HEK293 (cell line): Measurements from ENCODE around the gene PSRC1.
"Not testable (repeated sequence)": the region's sequence is repeated elsewhere in the genome, so short reads cannot be mapped to it uniquely, and the experiment has no call there.

Source experiments
- CTCF ChIA-PET: fragments of 350-600 bp; formaldehyde crosslinking; extraction: SDS; loops from one replicate; lab custom pipeline; 2021; ENCODE audit warnings: antibody characterized with exemption; lab: Yijun Ruan, JAX
- POLR2A ChIA-PET: fragments of 300-600 bp; formaldehyde crosslinking; extraction: SDS; loops from one replicate; lab custom pipeline; 2020; ENCODE audit warnings: antibody characterized with exemption, inconsistent platforms; lab: Yijun Ruan, JAX
- H3K27ac ChIP-seq: fragments of 200-500 bp; sonication (Bioruptor generic); 2 replicates; pipeline ENCODE4 v1.5.1; 2014; ENCODE audit warnings: low read depth, low read length, control low read depth, inconsistent platforms; ENCODE audit errors: extremely low read depth
- H3K36me3 ChIP-seq, 2 experiments: fragments of 200-500 bp in 1 of 2; sonication (Bioruptor generic) in 1 of 2; 1 replicate in 1 of 2; 2 replicates in 1 of 2; pipeline ENCODE4 v1.5.1; 2014 to 2017; ENCODE audit warnings: inconsistent platforms in 2 of 2, low read length in 2 of 2; ENCODE audit not compliant: control insufficient read depth in 2 of 2, insufficient read depth in 1 of 2
- H3K4me1 ChIP-seq: fragments of 200-500 bp; sonication (Bioruptor generic); 2 replicates; pipeline ENCODE4 v1.5.1; 2014; ENCODE audit warnings: mild to moderate bottlenecking, low read length, inconsistent platforms; ENCODE audit not compliant: control insufficient read depth, insufficient read depth
- H3K4me3 ChIP-seq: 2 replicates; pipeline ENCODE4 v1.5.1; 2011; ENCODE audit warnings: low read depth, mild to moderate bottlenecking, control low read depth, low read length, moderate library complexity
- H3K9me3 ChIP-seq: fragments of 200-500 bp; sonication (Bioruptor generic); 2 replicates; pipeline ENCODE4 v1.5.1; 2014; ENCODE audit warnings: low read depth, low read length, inconsistent platforms; ENCODE audit not compliant: control insufficient read depth, insufficient read depth
- GLIS1 ChIP-seq: fragments of 450-650 bp; formaldehyde crosslinking; IDR thresholded peaks from 2 replicates; pipeline ENCODE4 v1.5.1; 2016; ENCODE audit warnings: missing biosample characterization, missing genetic modification characterization
- KLF1 ChIP-seq: fragments of 450-650 bp; formaldehyde crosslinking; IDR thresholded peaks from 2 replicates; pipeline ENCODE4 v1.5.1; 2016; ENCODE audit warnings: missing biosample characterization, missing genetic modification characterization
- SP3 ChIP-seq: fragments of 450-650 bp; formaldehyde crosslinking; IDR thresholded peaks from 2 replicates; pipeline ENCODE4 v1.5.1; 2016; ENCODE audit warnings: missing biosample characterization, missing genetic modification characterization
- SP7 ChIP-seq: fragments of 450-650 bp; formaldehyde crosslinking; IDR thresholded peaks from 2 replicates; pipeline ENCODE4 v1.5.1; 2016; ENCODE audit warnings: missing biosample characterization, missing genetic modification characterization
- ZBTB6 ChIP-seq: fragments of 450-650 bp; formaldehyde crosslinking; IDR thresholded peaks from 2 replicates; pipeline ENCODE4 v1.5.1; 2017; ENCODE audit warnings: missing biosample characterization, missing genetic modification characterization
- ZBTB8A ChIP-seq: fragments of 450-650 bp; formaldehyde crosslinking; IDR thresholded peaks from 2 replicates; pipeline ENCODE4 v1.5.1; 2016; ENCODE audit warnings: missing biosample characterization, missing genetic modification characterization
- ZIC2 ChIP-seq: fragments of 450-650 bp; formaldehyde crosslinking; IDR thresholded peaks from 2 replicates; pipeline ENCODE4 v1.5.1; 2016; ENCODE audit warnings: missing biosample characterization, missing genetic modification characterization
- ZNF223 ChIP-seq: fragments of 450-650 bp; formaldehyde crosslinking; IDR thresholded peaks from 2 replicates; pipeline ENCODE4 v1.5.1; 2016; ENCODE audit warnings: missing biosample characterization, missing genetic modification characterization
- ZNF292 ChIP-seq: fragments of 450-650 bp; formaldehyde crosslinking; IDR thresholded peaks from 2 replicates; pipeline ENCODE4 v1.5.1; 2016; ENCODE audit warnings: low read depth, missing biosample characterization, missing genetic modification characterization, borderline replicate concordance
- ZNF366 ChIP-seq: fragments of 450-650 bp; formaldehyde crosslinking; conservative IDR thresholded peaks from 2 replicates; pipeline ENCODE4 v1.5.1; 2016; ENCODE audit warnings: missing biosample characterization, missing genetic modification characterization
- ZNF473 ChIP-seq: fragments of 450-650 bp; formaldehyde crosslinking; IDR thresholded peaks from 2 replicates; pipeline ENCODE4 v1.5.1; 2017; ENCODE audit warnings: missing biosample characterization, missing genetic modification characterization
- ZNF513 ChIP-seq: fragments of 450-650 bp; IDR thresholded peaks from 2 replicates; pipeline ENCODE4 v1.5.1; 2018; ENCODE audit warnings: missing biosample characterization, missing genetic modification characterization
- ZNF791 ChIP-seq: fragments of 450-650 bp; formaldehyde crosslinking; IDR thresholded peaks from 2 replicates; pipeline ENCODE4 v1.5.1; 2016; ENCODE audit warnings: missing biosample characterization, missing genetic modification characterization
- TF ChIP-seq, protein P1 (sequence below): fragments of 450-650 bp; formaldehyde crosslinking; IDR thresholded peaks from 2 replicates; pipeline ENCODE4 v1.5.1; 2017; ENCODE audit warnings: missing biosample characterization, missing genetic modification characterization
- TF ChIP-seq, protein P2 (sequence below): fragments of 450-650 bp; formaldehyde crosslinking; IDR thresholded peaks from 2 replicates; pipeline ENCODE4 v1.5.1; 2016; ENCODE audit warnings: missing biosample characterization, missing genetic modification characterization

Gene PSRC1

DNA sequence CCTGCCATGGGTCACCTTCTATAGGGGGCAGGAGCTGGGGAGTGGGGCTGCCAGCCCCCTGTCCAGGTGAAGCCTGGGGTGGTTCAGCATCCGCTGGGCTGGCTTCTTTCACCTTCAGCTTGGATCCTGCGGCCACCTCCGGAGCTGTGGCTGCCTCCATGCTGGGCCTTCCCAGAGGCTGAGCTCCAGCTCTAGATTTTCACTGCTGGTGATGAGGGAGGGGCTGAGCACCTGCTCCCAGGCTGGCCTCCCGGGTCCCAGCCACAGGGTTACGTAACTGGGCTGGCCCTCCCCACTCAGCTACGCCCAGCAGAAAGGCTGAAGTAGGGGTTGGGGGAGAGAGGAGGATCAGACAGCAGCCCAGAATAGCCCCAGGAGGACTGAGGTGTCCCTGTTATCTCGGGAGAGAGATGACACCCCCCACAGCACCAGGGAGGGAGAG lies 23.9 kb upstream of the PSRC1 start, which contains the start of gene MYBPHL:
Gene MYBPHL, minus strand, starts transcription at position 180 of the 442 bp plus-strand sequence. Its CDS starts 20 bp downstream, at position 160.
- no peak within 1 kb of the TSS for H3K4me3 ChIP-seq
- H3K36me3 ChIP-seq = peaks cover 0 to 11% of the 10 kb centered on the region in 2 experiments; a peak in 1 of 3 replicates
- ChIA-PET POLR2A (interaction anchor here (1.4 kb wide), 1 partner anchor 24 kb away, joined by 7 read pairs; the partner anchor contains the start of gene PSRC1), CTCF (interaction anchor here (2.2 kb wide), 1 partner anchor 91 kb away, joined by 11 read pairs; the partner anchor contains the start of gene SORT1)
- H3K4me1 ChIP-seq = 0 out of 2 replicates have a peak, but pooled peaks cover 2% of the 10 kb centered on the region
- TF ChIP-seq ZNF791 (tag by site-specific recombination) (no peak), ZBTB6 (tag by site-specific recombination) (peak; percentile 51; the same call in 1 of the 2 replicates), ZIC2 (tag by site-specific recombination) (peak; percentile 89), SP7 (tag by site-specific recombination) (no peak), ZNF292 (tag by site-specific recombination) (no peak), ZNF473 (tag by site-specific recombination) (no peak), ZNF513 (tag by site-specific recombination) (no peak), KLF1 (no peak), SP3 (tag by site-specific recombination) (no peak), ZBTB8A (tag by site-specific recombination) (peak; percentile 59), GLIS1 (tag by site-specific recombination) (peak; percentile 52; the same call in 1 of the 2 replicates)
- TF ChIP-seq, protein P1, sequence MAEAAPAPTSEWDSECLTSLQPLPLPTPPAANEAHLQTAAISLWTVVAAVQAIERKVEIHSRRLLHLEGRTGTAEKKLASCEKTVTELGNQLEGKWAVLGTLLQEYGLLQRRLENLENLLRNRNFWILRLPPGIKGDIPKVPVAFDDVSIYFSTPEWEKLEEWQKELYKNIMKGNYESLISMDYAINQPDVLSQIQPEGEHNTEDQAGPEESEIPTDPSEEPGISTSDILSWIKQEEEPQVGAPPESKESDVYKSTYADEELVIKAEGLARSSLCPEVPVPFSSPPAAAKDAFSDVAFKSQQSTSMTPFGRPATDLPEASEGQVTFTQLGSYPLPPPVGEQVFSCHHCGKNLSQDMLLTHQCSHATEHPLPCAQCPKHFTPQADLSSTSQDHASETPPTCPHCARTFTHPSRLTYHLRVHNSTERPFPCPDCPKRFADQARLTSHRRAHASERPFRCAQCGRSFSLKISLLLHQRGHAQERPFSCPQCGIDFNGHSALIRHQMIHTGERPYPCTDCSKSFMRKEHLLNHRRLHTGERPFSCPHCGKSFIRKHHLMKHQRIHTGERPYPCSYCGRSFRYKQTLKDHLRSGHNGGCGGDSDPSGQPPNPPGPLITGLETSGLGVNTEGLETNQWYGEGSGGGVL = peak; percentile 37; the same call in 1 of the 2 replicates
- TF ChIP-seq, protein P2, sequence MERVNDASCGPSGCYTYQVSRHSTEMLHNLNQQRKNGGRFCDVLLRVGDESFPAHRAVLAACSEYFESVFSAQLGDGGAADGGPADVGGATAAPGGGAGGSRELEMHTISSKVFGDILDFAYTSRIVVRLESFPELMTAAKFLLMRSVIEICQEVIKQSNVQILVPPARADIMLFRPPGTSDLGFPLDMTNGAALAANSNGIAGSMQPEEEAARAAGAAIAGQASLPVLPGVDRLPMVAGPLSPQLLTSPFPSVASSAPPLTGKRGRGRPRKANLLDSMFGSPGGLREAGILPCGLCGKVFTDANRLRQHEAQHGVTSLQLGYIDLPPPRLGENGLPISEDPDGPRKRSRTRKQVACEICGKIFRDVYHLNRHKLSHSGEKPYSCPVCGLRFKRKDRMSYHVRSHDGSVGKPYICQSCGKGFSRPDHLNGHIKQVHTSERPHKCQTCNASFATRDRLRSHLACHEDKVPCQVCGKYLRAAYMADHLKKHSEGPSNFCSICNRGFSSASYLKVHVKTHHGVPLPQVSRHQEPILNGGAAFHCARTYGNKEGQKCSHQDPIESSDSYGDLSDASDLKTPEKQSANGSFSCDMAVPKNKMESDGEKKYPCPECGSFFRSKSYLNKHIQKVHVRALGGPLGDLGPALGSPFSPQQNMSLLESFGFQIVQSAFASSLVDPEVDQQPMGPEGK (tag by site-specific recombination) = no peak
- H3K27ac ChIP-seq = no peak within 1 kb of the TSS
- H3K9me3 ChIP-seq = no peaks in the 10 kb centered on the region

DNA sequence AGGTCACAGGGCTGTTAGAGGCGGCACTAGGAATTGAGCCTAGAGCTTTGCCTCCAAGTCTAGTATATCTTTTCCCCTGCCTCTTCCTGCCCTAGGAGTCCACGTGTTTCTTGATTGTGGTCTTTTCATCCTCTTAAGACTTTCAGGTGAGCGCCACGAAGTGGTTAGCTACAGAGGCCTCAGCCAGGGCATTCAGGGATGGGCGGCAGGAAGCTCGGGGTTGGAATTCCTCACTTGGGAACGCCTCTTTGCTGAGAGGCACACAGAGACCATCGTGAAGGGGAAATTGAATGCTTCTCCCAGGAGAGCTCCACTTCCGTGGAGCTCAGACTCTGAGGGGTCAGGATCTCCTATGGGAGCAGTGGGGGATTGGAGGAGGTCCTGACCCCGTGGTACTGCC lies 23.0 kb upstream of the PSRC1 start:
- H3K36me3 ChIP-seq, H3K9me3 ChIP-seq, H3K27ac ChIP-seq, POLR2A ChIA-PET, H3K4me1 ChIP-seq, H3K4me3 ChIP-seq: not testable (repeated sequence)
- CTCF ChIA-PET = interaction anchor here (0.7 kb wide), 1 partner anchor 180 kb away, joined by 3 read pairs; no protein-coding TSS in a partner anchor

GRCh38 chr1:109304226-109304920 lies 21.4 kb upstream of the PSRC1 start:
- Histone ChIP-seq H3K36me3 (no peaks in the 10 kb centered on the region), H3K4me3 (no peak overlapping the region), H3K9me3 (no peaks in the 10 kb centered on the region), H3K27ac (no peak overlapping the region)
- CTCF ChIA-PET = interaction anchor here (1.0 kb wide), 1 partner anchor 41 kb away, joined by 3 read pairs; no protein-coding TSS in a partner anchor
- TF ChIP-seq ZNF223 (no peak), ZNF366 (tag by site-specific recombination) (0 out of 2 replicates have a peak, but pooled peaks have one; percentile 28)
- TF ChIP-seq, all 188 proteins: peak for 1
- POLR2A ChIA-PET = no interaction called here
- H3K4me1 ChIP-seq = 0 out of 2 replicates have a peak, but pooled peaks cover 2% of the 10 kb centered on the region
